GM19455 (cell line): ENCODE data around the gene GPC5.

Experiments
- ATAC-seq: cut with Tn5 transposase; IDR thresholded peaks from one replicate; pipeline ENCODE4 v1.9.1; 2021; ENCODE audit not compliant: unreplicated experiment

GPC5 gene

GRCh38 chr13:91948736-91949135, 550.3 kb downstream of the GPC5 start:
- ATAC-seq = no peak

GRCh38 chr13:91950803-91951202, 552.4 kb downstream of the GPC5 start:
- ATAC-seq = no peak

GRCh38 chr13:91955546-91956355, 557.3 kb downstream of the GPC5 start:
- ATAC-seq = no peak

- no peak for ATAC-seq
Measured at GRCh38 chr13:91960947-91961346, 562.5 kb downstream of the GPC5 start.

GRCh38 chr13:91962946-91963345, 564.5 kb downstream of the GPC5 start:
- ATAC-seq = no peak

- no peak for ATAC-seq
Measured at GRCh38 chr13:91965511-91965910, 567.1 kb downstream of the GPC5 start.

GRCh38 chr13:91978571-91978970, 580.1 kb downstream of the GPC5 start:
- no peak for ATAC-seq

- ATAC-seq = no peak
Measured at GRCh38 chr13:91986761-91987483, 588.5 kb downstream of the GPC5 start.

- ATAC-seq = no peak
Measured at GRCh38 chr13:91988331-91988730, 589.9 kb downstream of the GPC5 start.

- ATAC-seq = no peak
Measured at GRCh38 chr13:92012787-92013186, 614.4 kb downstream of the GPC5 start.

- no peak for ATAC-seq
Measured at GRCh38 chr13:92017737-92018136, 619.3 kb downstream of the GPC5 start.

- no peak for ATAC-seq
Measured at GRCh38 chr13:92028695-92029094, 630.3 kb downstream of the GPC5 start.

GRCh38 chr13:92029641-92030040, 631.2 kb downstream of the GPC5 start:
- ATAC-seq = no peak

GRCh38 chr13:92038905-92039304, 640.5 kb downstream of the GPC5 start:
- no peak for ATAC-seq

- no peak for ATAC-seq
Measured at GRCh38 chr13:92042522-92042921, 644.1 kb downstream of the GPC5 start.

- no peak for ATAC-seq
Measured at GRCh38 chr13:92044351-92044750, 645.9 kb downstream of the GPC5 start.

GRCh38 chr13:92054389-92054788, 656.0 kb downstream of the GPC5 start:
- no peak for ATAC-seq

- ATAC-seq = no peak
Measured at GRCh38 chr13:92074658-92075057, 676.2 kb downstream of the GPC5 start.

GRCh38 chr13:92097337-92097903, 699.0 kb downstream of the GPC5 start:
- ATAC-seq = no peak

- ATAC-seq = no peak
Measured at GRCh38 chr13:92101801-92102200, 703.4 kb downstream of the GPC5 start.

GRCh38 chr13:92103689-92104153, 705.3 kb downstream of the GPC5 start:
- no peak for ATAC-seq
